Liver (tissue), 3 donors: ENCODE results near the gene IGF2R.

Experiments
- EGR1 ChIP-seq, 2 donors: IDR thresholded peaks; 2 replicates each; pipeline ENCODE4 v1.6.1; 2016 to 2018; ENCODE audit warnings: antibody characterized with exemption in 2 of 2, low read depth in 2 of 2
- FOXA1 ChIP-seq: IDR thresholded peaks from 2 replicates; pipeline ENCODE4 v1.6.1; 2016; ENCODE audit warnings: antibody characterized with exemption
- GABPA ChIP-seq, 2 donors: IDR thresholded peaks in 1 of 2; conservative IDR thresholded peaks in 1 of 2; 2 replicates each; pipeline ENCODE4 v1.6.1; 2016; ENCODE audit warnings: antibody characterized with exemption in 2 of 2, mild to moderate bottlenecking in 1 of 2, moderate library complexity in 1 of 2
- JUND ChIP-seq, 2 donors: IDR thresholded peaks; 2 replicates each; pipeline ENCODE4 v1.6.1; 2016; ENCODE audit warnings: antibody characterized with exemption in 2 of 2
- NR2F2 ChIP-seq: IDR thresholded peaks from 2 replicates; pipeline ENCODE4 v1.6.1; 2016; ENCODE audit warnings: antibody characterized with exemption
- RAD21 ChIP-seq, 2 donors: IDR thresholded peaks; 2 replicates each; pipeline ENCODE4 v1.6.1; 2016; ENCODE audit warnings: antibody characterized with exemption in 2 of 2, mild to moderate bottlenecking in 2 of 2
- REST ChIP-seq: IDR thresholded peaks from 2 replicates; pipeline ENCODE4 v1.6.1; 2016; ENCODE audit warnings: antibody characterized with exemption, mild to moderate bottlenecking
- SP1 ChIP-seq: IDR thresholded peaks from 2 replicates; pipeline ENCODE4 v1.6.1; 2018; ENCODE audit warnings: antibody characterized with exemption, mild to moderate bottlenecking
- TAF1 ChIP-seq: conservative IDR thresholded peaks from 2 replicates; pipeline ENCODE4 v1.6.1; 2016; ENCODE audit warnings: antibody characterized with exemption, mild to moderate bottlenecking
- TF ChIP-seq, protein P1 (sequence below): fragments of 150-350 bp; IDR thresholded peaks from 2 replicates; pipeline ENCODE4 v1.5.1; 2017; ENCODE audit warnings: improper control_type of control experiment, low read depth, low read length; ENCODE audit not compliant: missing input control
- TF ChIP-seq, protein P2 (sequence below): IDR thresholded peaks from 2 replicates; pipeline ENCODE4 v1.6.1; 2016; ENCODE audit warnings: antibody characterized with exemption
- TF ChIP-seq, protein P3 (sequence below): IDR thresholded peaks from 2 replicates; pipeline ENCODE4 v1.6.1; 2016; ENCODE audit warnings: antibody characterized with exemption
- TF ChIP-seq, protein P4 (sequence below): IDR thresholded peaks from 2 replicates; pipeline ENCODE4 v1.6.1; 2016; ENCODE audit warnings: antibody characterized with exemption
- donor health status: healthy.
- donor health status: healthy.

GRCh38 chr6:160065200-160065599, 96.3 kb downstream of the IGF2R start:
- TF ChIP-seq, protein P1, sequence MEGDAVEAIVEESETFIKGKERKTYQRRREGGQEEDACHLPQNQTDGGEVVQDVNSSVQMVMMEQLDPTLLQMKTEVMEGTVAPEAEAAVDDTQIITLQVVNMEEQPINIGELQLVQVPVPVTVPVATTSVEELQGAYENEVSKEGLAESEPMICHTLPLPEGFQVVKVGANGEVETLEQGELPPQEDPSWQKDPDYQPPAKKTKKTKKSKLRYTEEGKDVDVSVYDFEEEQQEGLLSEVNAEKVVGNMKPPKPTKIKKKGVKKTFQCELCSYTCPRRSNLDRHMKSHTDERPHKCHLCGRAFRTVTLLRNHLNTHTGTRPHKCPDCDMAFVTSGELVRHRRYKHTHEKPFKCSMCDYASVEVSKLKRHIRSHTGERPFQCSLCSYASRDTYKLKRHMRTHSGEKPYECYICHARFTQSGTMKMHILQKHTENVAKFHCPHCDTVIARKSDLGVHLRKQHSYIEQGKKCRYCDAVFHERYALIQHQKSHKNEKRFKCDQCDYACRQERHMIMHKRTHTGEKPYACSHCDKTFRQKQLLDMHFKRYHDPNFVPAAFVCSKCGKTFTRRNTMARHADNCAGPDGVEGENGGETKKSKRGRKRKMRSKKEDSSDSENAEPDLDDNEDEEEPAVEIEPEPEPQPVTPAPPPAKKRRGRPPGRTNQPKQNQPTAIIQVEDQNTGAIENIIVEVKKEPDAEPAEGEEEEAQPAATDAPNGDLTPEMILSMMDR: no peak
- TF ChIP-seq REST (peak; percentile 79), RAD21 (IDR thresholded peaks at IDR 0.05) (peak; percentile 34 to 35), SP1 (peak; percentile 82), EGR1 (IDR thresholded peaks at IDR 0.05; ENCODE audit: low read depth in 2 of 2) (peak; percentile 20 to 57), GABPA (IDR thresholded peaks at IDR 0.05 in 1 of 2, conservative IDR thresholded peaks at IDR 0.05 in 1 of 2) (peak in 1 of 2 donors; percentile 83), JUND (IDR thresholded peaks at IDR 0.05) (peak; percentile 89 to 93), TAF1 (no peak), FOXA1 (peak; percentile 93), NR2F2 (no peak)
- TF ChIP-seq, protein P2, sequence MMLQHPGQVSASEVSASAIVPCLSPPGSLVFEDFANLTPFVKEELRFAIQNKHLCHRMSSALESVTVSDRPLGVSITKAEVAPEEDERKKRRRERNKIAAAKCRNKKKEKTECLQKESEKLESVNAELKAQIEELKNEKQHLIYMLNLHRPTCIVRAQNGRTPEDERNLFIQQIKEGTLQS: peak; percentile 82
- TF ChIP-seq, protein P3, sequence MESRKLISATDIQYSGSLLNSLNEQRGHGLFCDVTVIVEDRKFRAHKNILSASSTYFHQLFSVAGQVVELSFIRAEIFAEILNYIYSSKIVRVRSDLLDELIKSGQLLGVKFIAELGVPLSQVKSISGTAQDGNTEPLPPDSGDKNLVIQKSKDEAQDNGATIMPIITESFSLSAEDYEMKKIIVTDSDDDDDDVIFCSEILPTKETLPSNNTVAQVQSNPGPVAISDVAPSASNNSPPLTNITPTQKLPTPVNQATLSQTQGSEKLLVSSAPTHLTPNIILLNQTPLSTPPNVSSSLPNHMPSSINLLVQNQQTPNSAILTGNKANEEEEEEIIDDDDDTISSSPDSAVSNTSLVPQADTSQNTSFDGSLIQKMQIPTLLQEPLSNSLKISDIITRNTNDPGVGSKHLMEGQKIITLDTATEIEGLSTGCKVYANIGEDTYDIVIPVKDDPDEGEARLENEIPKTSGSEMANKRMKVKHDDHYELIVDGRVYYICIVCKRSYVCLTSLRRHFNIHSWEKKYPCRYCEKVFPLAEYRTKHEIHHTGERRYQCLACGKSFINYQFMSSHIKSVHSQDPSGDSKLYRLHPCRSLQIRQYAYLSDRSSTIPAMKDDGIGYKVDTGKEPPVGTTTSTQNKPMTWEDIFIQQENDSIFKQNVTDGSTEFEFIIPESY: no peak
- TF ChIP-seq, protein P4, sequence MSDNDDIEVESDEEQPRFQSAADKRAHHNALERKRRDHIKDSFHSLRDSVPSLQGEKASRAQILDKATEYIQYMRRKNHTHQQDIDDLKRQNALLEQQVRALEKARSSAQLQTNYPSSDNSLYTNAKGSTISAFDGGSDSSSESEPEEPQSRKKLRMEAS: peak; percentile 71
